KOPT-K1 (cell line): ENCODE measurements around the gene CD4.

ENCODE experiments used
- H3K27ac ChIP-seq: fragments of 200-600 bp; sonication (generic); 2 replicates; pipeline ENCODE4 v1.5.1; 2016; ENCODE audit warnings: antibody characterized with exemption, mild to moderate bottlenecking, low read depth, low read length; ENCODE audit not compliant: poor library complexity, severe bottlenecking
- H3K36me3 ChIP-seq: fragments of 200-600 bp; sonication (generic); 2 replicates; pipeline ENCODE4 v1.5.1; 2017; ENCODE audit warnings: antibody characterized with exemption, mild to moderate bottlenecking, low read length, moderate library complexity; ENCODE audit not compliant: insufficient read depth
- H3K9me3 ChIP-seq: fragments of 200-600 bp; sonication (generic); 2 replicates; pipeline ENCODE4 v1.5.1; 2017; ENCODE audit warnings: antibody characterized with exemption, low read length, mild to moderate bottlenecking; ENCODE audit not compliant: insufficient read depth, poor library complexity, severe bottlenecking

Gene CD4

GRCh38 chr12:6849427-6849826, 60.1 kb downstream of the CD4 start:
- H3K9me3 ChIP-seq, result no peaks in the 10 kb centered on the region
- peaks cover 63% of the 10 kb centered on the region for H3K36me3 ChIP-seq
- H3K27ac ChIP-seq, result peak overlapping the region; percentile 80

GRCh38 chr12:6849976-6850560, 60.7 kb downstream of the CD4 start:
- H3K9me3 ChIP-seq, result no peaks in the 10 kb centered on the region
- peak overlapping the region; percentile 80 for H3K27ac ChIP-seq
- peaks cover 67% of the 10 kb centered on the region for H3K36me3 ChIP-seq

DNA sequence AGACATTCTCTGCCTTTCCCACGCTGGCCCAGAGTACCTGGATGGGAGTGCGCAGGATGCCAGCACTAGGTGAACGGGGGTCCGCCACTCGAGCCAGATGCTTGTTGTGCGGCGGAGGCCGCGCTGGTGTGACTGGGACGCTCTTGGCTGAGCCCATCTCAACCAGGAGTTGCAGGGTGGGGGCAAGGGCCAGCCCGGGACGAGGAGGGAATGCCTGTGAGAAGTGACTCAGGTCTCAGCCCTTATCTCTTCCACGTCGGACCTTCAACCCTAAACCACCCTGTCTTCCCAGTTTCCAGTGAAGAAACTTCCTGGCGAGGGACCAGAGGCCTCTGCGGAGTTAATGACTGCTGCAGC, 61.4 kb downstream of the CD4 start:
- Histone ChIP-seq H3K9me3 (no peaks in the 10 kb centered on the region), H3K27ac (peak overlapping the region; percentile 80), H3K36me3 (peaks cover 67% of the 10 kb centered on the region)

DNA sequence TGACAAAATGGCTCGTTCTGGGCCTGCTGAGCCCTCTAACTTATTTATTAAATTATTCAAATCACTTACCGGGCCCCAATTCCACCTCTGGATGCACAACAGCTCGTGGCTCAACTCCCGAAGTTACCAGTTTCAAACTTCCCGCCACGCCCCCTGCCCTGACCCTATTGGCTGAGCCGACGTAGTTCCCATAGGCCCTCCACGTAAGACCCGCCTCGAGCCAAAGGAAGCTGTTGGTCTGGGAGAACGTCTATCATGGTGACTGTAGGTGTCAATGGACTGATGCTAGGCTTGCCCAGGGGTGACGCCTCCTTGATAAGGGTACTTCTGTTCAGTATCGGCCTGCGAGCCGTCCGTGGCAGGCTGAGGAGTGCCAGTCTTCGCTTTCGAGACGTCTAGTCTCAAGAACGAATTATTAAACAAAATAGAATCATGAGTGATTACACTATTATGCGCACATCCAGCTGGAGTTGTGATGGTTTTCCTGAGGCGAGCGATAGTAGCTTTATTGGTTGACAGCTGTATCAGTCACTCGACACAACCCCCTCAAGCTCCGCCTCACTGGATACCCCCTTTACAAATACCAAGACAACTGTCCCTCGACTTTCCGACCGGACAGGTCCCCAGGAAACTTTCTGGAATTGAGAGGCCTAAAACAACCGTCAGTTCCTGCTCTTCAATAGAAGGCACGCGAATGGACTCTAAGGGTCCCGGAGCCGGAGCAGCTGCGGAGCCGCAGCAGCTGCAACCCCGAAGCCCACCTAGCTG, 62.0 kb downstream of the CD4 start, which contains the start of gene CDCA3:
Gene CDCA3, minus strand, starts transcription at position 134 of the 768 bp plus-strand sequence. CDS start 334 bp downstream, outside the sequence.
- peaks cover 67% of the 10 kb centered on the region for H3K36me3 ChIP-seq
- H3K9me3 ChIP-seq, result no peaks in the 10 kb centered on the region
- H3K27ac ChIP-seq, result peak within 1 kb of the TSS; percentile 80

GRCh38 chr12:6851921-6852650, 62.8 kb downstream of the CD4 start, which contains the start of gene USP5:
USP5 (plus strand) TSS chr12:6852150; CDS start chr12:6852180, 30 bp downstream.
- Histone ChIP-seq H3K27ac (peak within 1 kb of the TSS; percentile 80), H3K9me3 (no peaks in the 10 kb centered on the region), H3K36me3 (peaks cover 67% of the 10 kb centered on the region)

- H3K36me3 ChIP-seq, result peaks cover 67% of the 10 kb centered on the region
- H3K9me3 ChIP-seq, result no peaks in the 10 kb centered on the region
- peak overlapping the region; percentile 80 for H3K27ac ChIP-seq
Measured at GRCh38 chr12:6852651-6853354, 63.5 kb downstream of the CD4 start.

- Histone ChIP-seq H3K36me3 (peaks cover 67% of the 10 kb centered on the region), H3K9me3 (no peaks in the 10 kb centered on the region), H3K27ac (no peak overlapping the region)
Measured at GRCh38 chr12:6853626-6854025, 64.3 kb downstream of the CD4 start.

- peaks cover 67% of the 10 kb centered on the region for H3K36me3 ChIP-seq
- H3K9me3 ChIP-seq, result no peaks in the 10 kb centered on the region
- H3K27ac ChIP-seq, result no peak overlapping the region
Measured at GRCh38 chr12:6854036-6854435, 64.7 kb downstream of the CD4 start.

DNA sequence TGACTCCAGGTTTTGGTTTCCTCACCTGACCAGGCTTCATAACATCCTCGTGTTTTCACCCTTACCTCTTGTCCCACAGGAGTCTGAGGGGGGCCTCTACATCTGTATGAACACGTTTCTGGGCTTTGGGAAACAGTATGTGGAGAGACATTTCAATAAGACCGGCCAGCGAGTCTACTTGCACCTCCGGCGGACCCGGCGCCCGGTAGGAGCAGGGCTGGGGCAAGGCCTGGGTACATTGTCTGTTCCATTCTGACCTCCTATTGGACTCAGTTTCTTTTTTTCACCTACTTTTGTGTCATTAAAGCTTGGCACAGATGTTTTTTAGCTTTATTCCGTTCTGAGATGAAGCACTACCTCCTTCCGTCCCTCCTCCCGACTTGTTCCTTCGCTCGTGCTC, 66.0 kb downstream of the CD4 start:
- Histone ChIP-seq H3K36me3 (peaks cover 67% of the 10 kb centered on the region), H3K27ac (no peak overlapping the region), H3K9me3 (no peaks in the 10 kb centered on the region)

- Histone ChIP-seq H3K27ac (no peak overlapping the region), H3K9me3 (no peaks in the 10 kb centered on the region), H3K36me3 (peaks cover 98% of the 10 kb centered on the region)
Measured at GRCh38 chr12:6858799-6859198, 69.5 kb downstream of the CD4 start.

DNA sequence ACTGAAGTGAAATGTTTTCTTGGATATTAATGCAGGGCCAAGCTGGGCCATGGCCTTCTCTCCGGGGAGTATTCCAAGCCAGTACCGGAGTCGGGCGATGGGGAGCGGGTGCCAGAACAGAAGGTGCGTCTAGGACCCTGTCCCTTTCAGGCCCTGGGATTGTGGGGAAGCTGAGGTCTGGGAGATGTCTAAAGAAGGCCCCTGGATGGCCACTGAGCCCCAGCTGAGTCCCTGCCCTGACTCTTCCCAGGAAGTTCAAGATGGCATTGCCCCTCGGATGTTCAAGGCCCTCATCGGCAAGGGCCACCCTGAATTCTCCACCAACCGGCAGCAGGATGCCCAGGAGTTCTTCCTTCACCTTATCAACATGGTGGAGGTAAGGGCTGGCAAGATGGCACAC, 70.8 kb downstream of the CD4 start:
- H3K27ac ChIP-seq, result no peak overlapping the region
- no peaks in the 10 kb centered on the region for H3K9me3 ChIP-seq
- peaks cover 100% of the 10 kb centered on the region for H3K36me3 ChIP-seq

DNA sequence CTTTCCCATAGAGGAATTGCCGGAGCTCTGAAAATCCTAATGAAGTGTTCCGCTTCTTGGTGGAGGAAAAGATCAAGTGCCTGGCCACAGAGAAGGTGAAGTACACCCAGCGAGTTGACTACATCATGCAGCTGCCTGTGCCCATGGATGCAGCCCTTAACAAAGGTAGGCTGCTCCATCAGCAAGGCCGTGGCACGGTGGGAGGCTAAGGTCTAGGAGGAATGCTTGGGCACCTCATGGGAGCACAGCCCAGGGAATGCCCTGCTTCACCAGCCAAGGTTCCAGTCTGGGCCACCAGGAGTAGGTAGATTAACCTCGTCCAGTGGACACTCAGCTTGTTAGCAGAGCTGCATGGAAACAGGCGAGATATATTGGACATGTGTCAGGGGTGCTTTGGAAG, 71.6 kb downstream of the CD4 start:
- Histone ChIP-seq H3K27ac (no peak overlapping the region), H3K9me3 (no peaks in the 10 kb centered on the region), H3K36me3 (peaks cover 100% of the 10 kb centered on the region)

- Histone ChIP-seq H3K9me3 (no peaks in the 10 kb centered on the region), H3K27ac (no peak overlapping the region), H3K36me3 (peaks cover 100% of the 10 kb centered on the region)
Measured at GRCh38 chr12:6861391-6861790, 72.1 kb downstream of the CD4 start.

DNA sequence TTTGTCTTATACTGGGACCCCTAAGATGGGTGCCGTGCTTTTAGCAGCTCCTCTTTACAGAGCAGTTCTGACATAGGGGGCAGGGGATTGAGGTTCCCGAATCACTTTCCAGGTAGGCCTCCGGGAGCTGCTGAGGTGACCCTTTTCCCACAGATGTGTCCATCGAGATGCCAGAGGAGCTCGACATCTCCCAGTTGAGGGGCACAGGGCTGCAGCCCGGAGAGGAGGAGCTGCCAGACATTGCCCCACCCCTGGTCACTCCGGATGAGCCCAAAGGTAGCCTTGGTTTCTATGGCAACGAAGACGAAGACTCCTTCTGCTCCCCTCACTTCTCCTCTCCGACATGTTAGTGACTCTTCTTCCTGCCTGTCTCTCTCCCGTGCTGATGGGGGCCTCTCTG, 73.7 kb downstream of the CD4 start:
- Histone ChIP-seq H3K9me3 (no peaks in the 10 kb centered on the region), H3K27ac (no peak overlapping the region), H3K36me3 (peaks cover 83% of the 10 kb centered on the region)
